Measurements from ENCODE around the gene SEC16A. TPM values are rescaled to one million over a fixed set of nuclear protein-coding genes. Genes with fewer than 3 reads are reported as not detected.

Gene SEC16A
- total RNA-seq, 1 experiment from 2014 or later, result 85.8 TPM

DNA sequence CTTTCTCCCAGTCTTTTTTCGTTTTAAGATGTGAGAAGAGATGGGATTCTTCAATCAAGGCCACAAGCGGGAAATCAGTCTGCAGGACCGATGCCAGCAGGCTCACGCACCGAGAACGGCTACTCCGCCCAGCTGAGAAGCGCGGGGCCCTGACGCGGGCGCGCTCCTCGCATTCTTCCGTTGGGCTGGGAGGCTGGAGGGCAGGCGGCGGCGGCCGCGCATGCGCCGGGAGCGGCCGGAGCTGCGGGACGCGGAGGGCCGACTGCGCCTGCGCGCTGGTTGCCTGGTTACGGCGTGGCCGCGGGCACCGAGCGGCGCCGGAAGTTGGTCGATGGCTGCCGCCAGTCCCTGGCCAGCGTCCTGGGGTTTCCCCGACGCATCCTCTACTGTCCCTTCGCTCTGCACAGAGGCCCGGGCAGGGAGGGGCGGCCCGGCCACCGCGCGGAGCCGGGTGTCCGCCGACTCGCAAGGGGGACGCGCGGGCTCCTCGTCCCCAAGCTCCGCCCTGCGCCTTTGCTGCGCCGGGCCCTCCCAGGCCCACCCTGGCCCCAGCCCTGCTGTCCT is 831 bp upstream of the SEC16A start:
- H3K27ac Mint-ChIP-seq (ENCODE audit: low read depth, unreplicated experiment), result peak overlapping the region; percentile 100
- no peaks in the 10 kb centered on the region for H3K27me3 Mint-ChIP-seq (ENCODE audit: insufficient read depth, unreplicated experiment)
- H3K36me3 Mint-ChIP-seq (ENCODE audit: insufficient read depth, unreplicated experiment), result peaks cover 34% of the 10 kb centered on the region
- peak; percentile 85 for DNase-seq (ENCODE audit: unreplicated experiment)
- H3K4me1 Mint-ChIP-seq (ENCODE audit: insufficient read depth, unreplicated experiment), result peaks cover 10% of the 10 kb centered on the region
- TSS peak; percentile 53 for BruUV-seq (replicated peaks)
- H3K4me3 Mint-ChIP-seq (ENCODE audit: unreplicated experiment), result peak overlapping the region; percentile 98
- ChIA-PET POLR2A (interaction anchor here (0.7 to 7.7 kb wide), 12 partner anchors 13 to 705 kb away, joined by 3 to 84 read pairs (median 4); partner anchors contain the start of genes ANAPC2, DNLZ, NOTCH1 and SSNA1), CTCF (interaction anchor here (0.6 to 9.1 kb wide), 9 partner anchors 13 to 246 kb away, joined by 3 to 280 read pairs (median 4); no protein-coding TSS in a partner anchor)
- TF ChIP-seq, protein P1, sequence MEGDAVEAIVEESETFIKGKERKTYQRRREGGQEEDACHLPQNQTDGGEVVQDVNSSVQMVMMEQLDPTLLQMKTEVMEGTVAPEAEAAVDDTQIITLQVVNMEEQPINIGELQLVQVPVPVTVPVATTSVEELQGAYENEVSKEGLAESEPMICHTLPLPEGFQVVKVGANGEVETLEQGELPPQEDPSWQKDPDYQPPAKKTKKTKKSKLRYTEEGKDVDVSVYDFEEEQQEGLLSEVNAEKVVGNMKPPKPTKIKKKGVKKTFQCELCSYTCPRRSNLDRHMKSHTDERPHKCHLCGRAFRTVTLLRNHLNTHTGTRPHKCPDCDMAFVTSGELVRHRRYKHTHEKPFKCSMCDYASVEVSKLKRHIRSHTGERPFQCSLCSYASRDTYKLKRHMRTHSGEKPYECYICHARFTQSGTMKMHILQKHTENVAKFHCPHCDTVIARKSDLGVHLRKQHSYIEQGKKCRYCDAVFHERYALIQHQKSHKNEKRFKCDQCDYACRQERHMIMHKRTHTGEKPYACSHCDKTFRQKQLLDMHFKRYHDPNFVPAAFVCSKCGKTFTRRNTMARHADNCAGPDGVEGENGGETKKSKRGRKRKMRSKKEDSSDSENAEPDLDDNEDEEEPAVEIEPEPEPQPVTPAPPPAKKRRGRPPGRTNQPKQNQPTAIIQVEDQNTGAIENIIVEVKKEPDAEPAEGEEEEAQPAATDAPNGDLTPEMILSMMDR (IDR thresholded peaks at IDR 0.05; ENCODE audit: unreplicated experiment), result no peak
- H3K9me3 Mint-ChIP-seq (ENCODE audit: unreplicated experiment), result no peaks in the 10 kb centered on the region
- intact Hi-C loops (cut with micrococcal nuclease), result no loop called here

DNA sequence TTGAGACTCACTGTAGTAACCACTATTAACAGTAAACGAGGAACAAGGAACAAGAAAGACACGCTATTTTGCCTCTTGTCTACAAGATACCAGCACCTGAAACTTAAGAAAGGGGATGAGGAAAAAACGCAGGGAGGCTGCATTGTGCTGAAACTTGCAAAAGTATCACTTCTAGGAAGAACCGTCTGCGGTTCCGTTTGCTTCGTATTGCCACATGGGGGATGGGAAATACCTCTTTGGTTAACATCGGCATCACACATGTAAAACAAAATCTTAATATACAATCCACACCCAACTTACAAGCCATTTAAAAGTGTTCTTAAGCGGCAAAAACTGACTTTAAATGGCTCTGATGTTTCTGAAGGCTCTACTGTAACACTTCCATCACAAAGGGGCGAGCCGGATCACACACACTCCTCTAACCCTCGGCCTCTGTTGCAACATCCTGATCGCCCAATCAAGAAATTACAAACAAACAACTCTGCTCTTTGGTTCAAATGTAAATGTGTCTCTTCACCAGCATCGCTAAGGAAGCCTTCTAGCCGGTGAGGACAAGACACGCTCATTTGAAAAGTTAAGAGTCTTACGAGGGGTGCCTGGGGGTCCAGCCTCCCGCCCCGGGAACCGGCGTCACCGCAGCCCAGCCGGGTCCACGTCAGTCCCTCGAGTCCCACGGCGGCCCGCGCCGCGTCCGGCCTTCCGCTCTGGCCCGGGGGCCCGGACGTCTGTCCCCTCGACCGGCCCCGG is 621 bp downstream of the SEC16A start:
- DNase-seq (ENCODE audit: unreplicated experiment), result peak; percentile 54
- Mint-ChIP-seq H3K36me3 (ENCODE audit: insufficient read depth, unreplicated experiment) (peaks cover 49% of the 10 kb centered on the region), H3K4me1 (ENCODE audit: insufficient read depth, unreplicated experiment) (peaks cover 10% of the 10 kb centered on the region), H3K4me3 (ENCODE audit: unreplicated experiment) (peak overlapping the region; percentile 98), H3K27ac (ENCODE audit: low read depth, unreplicated experiment) (peak overlapping the region; percentile 100), H3K9me3 (ENCODE audit: unreplicated experiment) (no peaks in the 10 kb centered on the region), H3K27me3 (ENCODE audit: insufficient read depth, unreplicated experiment) (no peaks in the 10 kb centered on the region)
- ChIA-PET CTCF (no interaction called here), POLR2A (no interaction called here)
- intact Hi-C loops (cut with micrococcal nuclease), result no loop called here
- TSS peak; percentile 67 for BruUV-seq (replicated peaks)
- TF ChIP-seq, protein P1 (IDR thresholded peaks at IDR 0.05; ENCODE audit: unreplicated experiment), result no peak

DNA sequence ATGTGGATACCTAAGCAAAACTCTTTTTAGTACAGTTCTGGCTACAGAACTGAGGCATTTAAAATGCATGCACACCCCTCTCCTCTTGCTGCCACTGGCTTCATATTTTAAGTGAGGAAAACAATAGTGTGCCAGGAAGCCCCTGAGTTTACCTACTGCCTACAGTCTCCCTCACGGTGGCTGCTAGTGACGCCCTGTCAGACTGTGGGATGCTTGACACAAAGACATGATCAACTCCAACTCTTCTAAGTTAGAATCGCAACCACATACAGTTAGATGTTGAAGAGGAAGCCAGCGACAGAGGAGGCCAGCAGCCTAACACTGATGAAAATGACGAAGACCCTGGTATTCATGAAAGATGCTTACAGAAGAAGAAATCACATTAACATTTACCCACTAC is 1.3 kb downstream of the SEC16A start:
- TF ChIP-seq, protein P1 (IDR thresholded peaks at IDR 0.05; ENCODE audit: unreplicated experiment), result no peak
- CTCF ChIA-PET, result no interaction called here
- intact Hi-C loops (cut with micrococcal nuclease), result no loop called here
- H3K4me1 Mint-ChIP-seq (ENCODE audit: insufficient read depth, unreplicated experiment), result peaks cover 10% of the 10 kb centered on the region
- BruUV-seq (replicated peaks), result no TSS peak
- H3K27ac Mint-ChIP-seq (ENCODE audit: low read depth, unreplicated experiment), result peak overlapping the region; percentile 100
- no peaks in the 10 kb centered on the region for H3K27me3 Mint-ChIP-seq (ENCODE audit: insufficient read depth, unreplicated experiment)
- no peaks in the 10 kb centered on the region for H3K9me3 Mint-ChIP-seq (ENCODE audit: unreplicated experiment)
- H3K36me3 Mint-ChIP-seq (ENCODE audit: insufficient read depth, unreplicated experiment), result peaks cover 55% of the 10 kb centered on the region
- POLR2A ChIA-PET, result no interaction called here
- H3K4me3 Mint-ChIP-seq (ENCODE audit: unreplicated experiment), result peak overlapping the region; percentile 98
- no peak for DNase-seq (ENCODE audit: unreplicated experiment)

DNA sequence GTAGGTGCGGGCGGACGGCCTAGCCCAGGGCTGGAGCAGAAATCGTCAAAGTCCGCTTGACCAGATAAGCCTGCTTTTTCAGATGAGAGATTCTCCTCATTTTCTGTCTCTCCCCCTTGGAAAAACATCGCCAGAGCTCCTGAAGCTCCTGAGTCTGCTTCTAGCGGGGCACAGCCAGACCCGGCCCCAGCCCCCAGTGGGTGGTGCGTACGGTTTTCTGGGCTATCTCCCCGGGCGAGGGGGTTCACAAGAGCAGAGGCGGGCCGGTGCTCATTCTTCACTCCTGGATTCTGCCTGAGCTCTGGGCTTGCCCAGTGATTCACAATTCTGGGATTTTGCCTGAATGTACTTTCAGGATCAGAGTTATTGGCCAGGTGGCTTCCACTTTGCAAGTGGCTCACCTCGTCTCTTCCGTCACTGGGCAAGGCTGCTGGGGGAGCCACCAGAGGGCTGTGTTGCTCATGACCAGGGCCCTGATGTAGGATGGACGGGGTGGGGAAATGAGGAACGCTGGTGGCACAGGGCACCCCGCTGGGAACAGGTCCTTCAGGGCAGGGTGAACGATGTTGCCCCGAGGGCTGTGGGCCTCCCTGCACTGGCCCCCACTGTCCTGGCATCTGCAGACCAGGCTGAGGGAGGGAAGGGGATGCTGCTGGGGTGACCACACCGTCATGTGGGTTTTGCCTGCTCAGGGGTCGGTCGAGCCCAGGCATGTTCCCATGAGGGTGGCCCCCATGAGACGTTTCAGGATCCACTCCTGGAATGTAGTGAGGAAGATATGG is 6.3 kb downstream of the SEC16A start:
- Mint-ChIP-seq H3K27me3 (ENCODE audit: insufficient read depth, unreplicated experiment) (no peaks in the 10 kb centered on the region), H3K27ac (ENCODE audit: low read depth, unreplicated experiment) (no peak overlapping the region), H3K4me3 (ENCODE audit: unreplicated experiment) (no peak overlapping the region), H3K4me1 (ENCODE audit: insufficient read depth, unreplicated experiment) (peaks cover 2% of the 10 kb centered on the region), H3K36me3 (ENCODE audit: insufficient read depth, unreplicated experiment) (peaks cover 87% of the 10 kb centered on the region), H3K9me3 (ENCODE audit: unreplicated experiment) (no peaks in the 10 kb centered on the region)
- no TSS peak for BruUV-seq (replicated peaks)
- intact Hi-C loops (cut with micrococcal nuclease), result no loop called here
- DNase-seq (ENCODE audit: unreplicated experiment), result no peak
- TF ChIP-seq, protein P1 (IDR thresholded peaks at IDR 0.05; ENCODE audit: unreplicated experiment), result no peak
- ChIA-PET POLR2A (interaction anchor here (0.6 to 1.9 kb wide), 2 partner anchors 15 to 60 kb away, joined by 3 to 4 read pairs; no protein-coding TSS in a partner anchor), CTCF (interaction anchor here (0.6 kb wide), 1 partner anchor 113 kb away, joined by 4 read pairs; the partner anchor contains the start of gene DNLZ)
